Measurements from ENCODE around the gene COL4A4. TPM values are rescaled to one million over a fixed set of nuclear protein-coding genes. Genes with fewer than 3 reads are reported as not detected.

The COL4A4 gene
- total RNA-seq, 1 donor from 2014 or later = 0.05 TPM

DNA sequence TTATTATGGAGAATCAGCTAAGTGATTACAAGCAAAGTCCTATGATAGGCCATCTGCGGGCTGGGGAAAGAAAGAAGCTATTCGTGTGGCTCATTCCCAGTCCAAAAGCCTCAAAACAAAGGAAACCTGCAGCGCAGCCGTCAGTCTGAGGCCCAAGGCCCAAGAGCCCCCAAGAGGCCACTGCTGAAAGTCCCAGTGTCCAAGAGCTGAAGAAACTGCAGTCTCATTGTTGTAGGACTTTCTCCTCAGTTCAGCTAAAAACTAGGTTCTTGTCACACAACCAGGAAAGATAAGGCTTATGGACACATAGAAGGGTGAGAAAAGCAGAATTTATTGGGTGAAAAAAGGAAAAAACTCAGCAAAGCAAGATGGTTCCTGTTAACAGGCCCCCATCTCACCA is 185.0 kb downstream of the COL4A4 start:
- Mint-ChIP-seq H3K36me3 (ENCODE audit: unreplicated experiment) (no peaks in the 10 kb centered on the region), H3K9me3 (ENCODE audit: unreplicated experiment) (no peaks in the 10 kb centered on the region), H3K27me3 (ENCODE audit: unreplicated experiment) (peaks cover 3% of the 10 kb centered on the region), H3K4me1 (ENCODE audit: low read depth, unreplicated experiment) (peaks cover 5% of the 10 kb centered on the region), H3K4me3 (ENCODE audit: unreplicated experiment) (no peak overlapping the region), H3K27ac (ENCODE audit: unreplicated experiment) (no peak overlapping the region)
- TF ChIP-seq, protein P1, sequence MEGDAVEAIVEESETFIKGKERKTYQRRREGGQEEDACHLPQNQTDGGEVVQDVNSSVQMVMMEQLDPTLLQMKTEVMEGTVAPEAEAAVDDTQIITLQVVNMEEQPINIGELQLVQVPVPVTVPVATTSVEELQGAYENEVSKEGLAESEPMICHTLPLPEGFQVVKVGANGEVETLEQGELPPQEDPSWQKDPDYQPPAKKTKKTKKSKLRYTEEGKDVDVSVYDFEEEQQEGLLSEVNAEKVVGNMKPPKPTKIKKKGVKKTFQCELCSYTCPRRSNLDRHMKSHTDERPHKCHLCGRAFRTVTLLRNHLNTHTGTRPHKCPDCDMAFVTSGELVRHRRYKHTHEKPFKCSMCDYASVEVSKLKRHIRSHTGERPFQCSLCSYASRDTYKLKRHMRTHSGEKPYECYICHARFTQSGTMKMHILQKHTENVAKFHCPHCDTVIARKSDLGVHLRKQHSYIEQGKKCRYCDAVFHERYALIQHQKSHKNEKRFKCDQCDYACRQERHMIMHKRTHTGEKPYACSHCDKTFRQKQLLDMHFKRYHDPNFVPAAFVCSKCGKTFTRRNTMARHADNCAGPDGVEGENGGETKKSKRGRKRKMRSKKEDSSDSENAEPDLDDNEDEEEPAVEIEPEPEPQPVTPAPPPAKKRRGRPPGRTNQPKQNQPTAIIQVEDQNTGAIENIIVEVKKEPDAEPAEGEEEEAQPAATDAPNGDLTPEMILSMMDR (IDR thresholded peaks at IDR 0.05; ENCODE audit: partially characterized antibody, unreplicated experiment) = no peak
- no peak for DNase-seq

DNA sequence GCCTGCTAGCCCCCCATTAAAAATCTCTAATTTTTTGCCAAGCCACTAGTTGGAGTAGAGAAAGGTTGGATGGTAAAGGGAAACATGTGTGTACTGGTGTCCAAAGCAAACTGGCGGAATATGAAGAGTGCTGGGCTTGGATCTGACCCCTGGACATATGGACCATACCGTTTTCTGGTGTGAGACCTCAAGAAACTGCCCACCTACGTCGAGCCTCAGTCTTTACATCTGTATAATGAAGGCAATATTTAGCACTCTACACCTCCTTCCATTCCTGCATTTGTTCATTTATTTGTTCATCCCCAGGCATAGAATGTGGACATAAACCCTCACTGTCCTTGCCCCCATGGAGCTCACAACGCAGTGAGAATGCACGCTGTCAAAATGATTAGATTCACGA is 185.7 kb downstream of the COL4A4 start:
- TF ChIP-seq, protein P1 (IDR thresholded peaks at IDR 0.05; ENCODE audit: partially characterized antibody, unreplicated experiment) = no peak
- H3K27ac Mint-ChIP-seq (ENCODE audit: unreplicated experiment) = no peak overlapping the region
- no peaks in the 10 kb centered on the region for H3K4me1 Mint-ChIP-seq (ENCODE audit: low read depth, unreplicated experiment)
- H3K4me3 Mint-ChIP-seq (ENCODE audit: unreplicated experiment) = no peak overlapping the region
- no peaks in the 10 kb centered on the region for H3K36me3 Mint-ChIP-seq (ENCODE audit: unreplicated experiment)
- DNase-seq = no peak
- no peaks in the 10 kb centered on the region for H3K9me3 Mint-ChIP-seq (ENCODE audit: unreplicated experiment)
- peaks cover 1% of the 10 kb centered on the region for H3K27me3 Mint-ChIP-seq (ENCODE audit: unreplicated experiment)

DNA sequence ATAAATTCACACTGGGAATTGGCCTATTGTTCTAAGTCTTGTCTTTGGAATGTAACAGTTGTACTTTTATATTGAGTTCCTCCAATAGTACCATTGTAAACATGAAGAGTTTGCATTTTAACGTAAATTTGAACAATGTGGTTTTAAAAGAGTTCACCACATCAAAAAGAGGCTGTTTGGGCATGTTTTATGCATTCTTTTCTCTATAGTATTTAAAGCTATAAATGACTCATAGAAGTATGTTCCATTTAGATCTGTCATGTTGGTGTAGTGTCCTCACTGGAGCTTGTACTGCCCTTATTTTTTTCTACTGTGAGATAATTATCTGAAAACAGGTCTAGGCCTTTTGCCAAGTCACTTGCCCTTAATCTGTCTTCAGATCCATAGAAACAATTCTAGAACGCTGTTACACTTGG is 186.2 kb downstream of the COL4A4 start:
- TF ChIP-seq, protein P1 (IDR thresholded peaks at IDR 0.05; ENCODE audit: partially characterized antibody, unreplicated experiment) = no peak
- Mint-ChIP-seq H3K4me3 (ENCODE audit: unreplicated experiment) (no peak overlapping the region), H3K4me1 (ENCODE audit: low read depth, unreplicated experiment) (no peaks in the 10 kb centered on the region), H3K27me3 (ENCODE audit: unreplicated experiment) (peaks cover 1% of the 10 kb centered on the region), H3K27ac (ENCODE audit: unreplicated experiment) (no peak overlapping the region), H3K36me3 (ENCODE audit: unreplicated experiment) (no peaks in the 10 kb centered on the region), H3K9me3 (ENCODE audit: unreplicated experiment) (no peaks in the 10 kb centered on the region)
- DNase-seq = no peak

DNA sequence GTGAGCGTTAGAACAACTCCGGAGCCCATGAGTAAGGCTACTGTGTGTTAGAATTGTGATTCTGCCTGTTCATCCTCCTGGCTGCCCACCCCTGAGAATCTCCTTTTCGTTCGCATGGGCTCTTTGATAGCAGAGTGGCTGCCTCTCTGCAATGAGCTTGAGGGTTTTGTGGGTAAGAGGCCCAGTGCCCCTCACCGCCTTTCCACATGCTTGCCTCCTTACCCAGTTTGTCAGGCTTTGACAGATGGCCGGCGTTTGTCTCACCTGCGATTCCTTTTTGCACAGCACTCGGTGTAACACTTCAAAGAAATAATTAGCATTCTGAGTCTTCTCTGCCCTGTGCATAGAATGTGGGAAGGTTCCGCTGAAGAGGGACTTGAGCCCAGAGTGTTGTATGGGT is 190.2 kb downstream of the COL4A4 start:
- Mint-ChIP-seq H3K9me3 (ENCODE audit: unreplicated experiment) (no peaks in the 10 kb centered on the region), H3K27me3 (ENCODE audit: unreplicated experiment) (no peaks in the 10 kb centered on the region), H3K4me1 (ENCODE audit: low read depth, unreplicated experiment) (peaks cover 4% of the 10 kb centered on the region), H3K4me3 (ENCODE audit: unreplicated experiment) (no peak overlapping the region), H3K36me3 (ENCODE audit: unreplicated experiment) (no peaks in the 10 kb centered on the region), H3K27ac (ENCODE audit: unreplicated experiment) (no peak overlapping the region)
- TF ChIP-seq, protein P1 (IDR thresholded peaks at IDR 0.05; ENCODE audit: partially characterized antibody, unreplicated experiment) = no peak
- no peak for DNase-seq

DNA sequence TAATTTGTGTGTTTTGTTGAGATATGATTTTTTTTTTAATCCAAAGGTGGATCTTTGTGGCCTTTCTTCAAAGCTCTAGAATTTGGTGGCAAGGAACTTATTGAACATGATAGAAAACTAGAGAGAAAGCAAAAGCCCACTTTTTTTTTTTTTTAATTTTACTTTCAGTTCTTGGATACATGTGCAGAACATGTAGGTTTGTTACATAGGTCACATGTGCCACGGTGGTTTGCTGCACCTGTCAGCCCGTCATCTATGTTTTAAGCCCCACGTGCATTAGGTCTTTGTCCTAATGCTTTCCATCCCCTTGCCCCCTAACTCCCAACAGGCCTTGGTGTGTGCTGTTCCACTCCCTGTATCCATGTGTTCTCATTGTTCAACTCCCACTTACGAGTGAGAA is 192.2 kb downstream of the COL4A4 start:
- H3K9me3 Mint-ChIP-seq (ENCODE audit: unreplicated experiment) = no peaks in the 10 kb centered on the region
- no peak overlapping the region for H3K27ac Mint-ChIP-seq (ENCODE audit: unreplicated experiment)
- H3K4me1 Mint-ChIP-seq (ENCODE audit: low read depth, unreplicated experiment) = peaks cover 4% of the 10 kb centered on the region
- DNase-seq = no peak
- H3K4me3 Mint-ChIP-seq (ENCODE audit: unreplicated experiment) = no peak overlapping the region
- TF ChIP-seq, protein P1 (IDR thresholded peaks at IDR 0.05; ENCODE audit: partially characterized antibody, unreplicated experiment) = no peak
- H3K27me3 Mint-ChIP-seq (ENCODE audit: unreplicated experiment) = no peaks in the 10 kb centered on the region
- H3K36me3 Mint-ChIP-seq (ENCODE audit: unreplicated experiment) = no peaks in the 10 kb centered on the region

Measured in glutamatergic neuron (in vitro differentiated cells).